Measurements from ENCODE around the gene EPAS1. TPM values are rescaled to one million over a fixed set of nuclear protein-coding genes. Genes with fewer than 3 reads are reported as not detected.

The EPAS1 gene
- total RNA-seq, 1 experiment from 2014 or later, result 12.3 TPM

Other genes with a start within 250 kb of the EPAS1 start
- gene TMEM247, start 182.2 kb downstream of the EPAS1 start, total RNA-seq (2014; rRNA removed; shearing (Covaris generic)), result not detected in 2 replicates
- gene RHOQ, start 245.1 kb downstream of the EPAS1 start, total RNA-seq (2014; rRNA removed; shearing (Covaris generic)), result 53.3 and 64.2 TPM in 2 replicates
- gene ATP6V1E2, start 245.2 kb downstream of the EPAS1 start, total RNA-seq (2014; rRNA removed; shearing (Covaris generic)), result 4.1 and 7.5 TPM in 2 replicates